Ishikawa (cell line): Measurements from ENCODE around the gene YY1.

ENCODE experiments used
- CEBPB ChIP-seq: IDR thresholded peaks from 2 replicates; pipeline ENCODE4 v1.6.1; 2012
- CREB1 ChIP-seq: IDR thresholded peaks from 2 replicates; pipeline ENCODE4 v1.6.1; 2012; ENCODE audit warnings: low read depth
- EGR1 ChIP-seq: IDR thresholded peaks from 2 replicates; pipeline ENCODE4 v1.6.1; 2012
- EP300 ChIP-seq: IDR thresholded peaks from 2 replicates; pipeline ENCODE4 v1.6.1; 2012; ENCODE audit warnings: borderline replicate concordance
- FOXM1 ChIP-seq: IDR thresholded peaks from 2 replicates; pipeline ENCODE4 v1.6.1; 2012; ENCODE audit warnings: low read depth, borderline replicate concordance
- NFIC ChIP-seq: IDR thresholded peaks from 2 replicates; pipeline ENCODE4 v1.6.1; 2012
- RAD21 ChIP-seq: IDR thresholded peaks from 2 replicates; pipeline ENCODE4 v1.6.1; 2012; ENCODE audit warnings: low read depth
- TAF1 ChIP-seq: IDR thresholded peaks from 2 replicates; pipeline ENCODE4 v1.6.1; 2012; ENCODE audit warnings: low read depth, mild to moderate bottlenecking
- TCF12 ChIP-seq: IDR thresholded peaks from 2 replicates; pipeline ENCODE4 v1.6.1; 2012; ENCODE audit warnings: low read depth
- TEAD4 ChIP-seq: IDR thresholded peaks from 2 replicates; pipeline ENCODE4 v1.6.1; 2012
- YY1 ChIP-seq: IDR thresholded peaks from 2 replicates; pipeline ENCODE4 v1.6.1; 2012; ENCODE audit warnings: low read depth
- ZBTB7A ChIP-seq: IDR thresholded peaks from 2 replicates; pipeline ENCODE4 v1.6.1; 2012; ENCODE audit warnings: low read depth
- TF ChIP-seq, protein P1 (sequence below): IDR thresholded peaks from 2 replicates; pipeline ENCODE4 v1.6.1; 2012
- TF ChIP-seq, protein P2 (sequence below): IDR thresholded peaks from 2 replicates; pipeline ENCODE4 v1.6.1; 2012
- TF ChIP-seq, protein P3 (sequence below): IDR thresholded peaks from 2 replicates; pipeline ENCODE4 v1.6.1; 2012; ENCODE audit warnings: low read depth, mild to moderate bottlenecking

YY1 gene

DNA sequence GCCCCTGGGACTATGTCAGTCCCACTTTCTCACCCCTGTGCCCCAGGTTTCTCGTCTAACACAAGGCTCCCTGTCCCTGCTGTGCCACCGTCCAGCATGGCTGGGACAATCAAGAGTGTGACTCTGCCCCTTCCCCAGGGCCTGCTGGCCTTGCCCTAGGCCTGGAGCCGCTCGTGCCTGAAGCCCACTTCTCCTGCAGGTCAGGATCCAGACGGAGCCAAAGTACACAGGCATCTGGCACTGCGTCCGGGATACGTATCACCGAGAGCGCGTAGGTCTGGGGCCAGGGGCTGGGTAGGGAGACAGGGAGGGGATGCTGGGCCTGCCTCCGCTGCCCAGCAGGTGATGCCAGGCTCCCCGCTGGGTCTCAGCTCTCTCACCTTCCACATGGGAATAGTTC, 87.0 kb downstream of the YY1 start:
- TF ChIP-seq TCF12: no peak
- TF ChIP-seq RAD21: no peak
- TF ChIP-seq, protein P1, sequence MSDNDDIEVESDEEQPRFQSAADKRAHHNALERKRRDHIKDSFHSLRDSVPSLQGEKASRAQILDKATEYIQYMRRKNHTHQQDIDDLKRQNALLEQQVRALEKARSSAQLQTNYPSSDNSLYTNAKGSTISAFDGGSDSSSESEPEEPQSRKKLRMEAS: no peak
- TF ChIP-seq, protein P2, sequence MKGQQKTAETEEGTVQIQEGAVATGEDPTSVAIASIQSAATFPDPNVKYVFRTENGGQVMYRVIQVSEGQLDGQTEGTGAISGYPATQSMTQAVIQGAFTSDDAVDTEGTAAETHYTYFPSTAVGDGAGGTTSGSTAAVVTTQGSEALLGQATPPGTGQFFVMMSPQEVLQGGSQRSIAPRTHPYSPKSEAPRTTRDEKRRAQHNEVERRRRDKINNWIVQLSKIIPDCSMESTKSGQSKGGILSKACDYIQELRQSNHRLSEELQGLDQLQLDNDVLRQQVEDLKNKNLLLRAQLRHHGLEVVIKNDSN: no peak
- no peak for TF ChIP-seq NFIC

DNA sequence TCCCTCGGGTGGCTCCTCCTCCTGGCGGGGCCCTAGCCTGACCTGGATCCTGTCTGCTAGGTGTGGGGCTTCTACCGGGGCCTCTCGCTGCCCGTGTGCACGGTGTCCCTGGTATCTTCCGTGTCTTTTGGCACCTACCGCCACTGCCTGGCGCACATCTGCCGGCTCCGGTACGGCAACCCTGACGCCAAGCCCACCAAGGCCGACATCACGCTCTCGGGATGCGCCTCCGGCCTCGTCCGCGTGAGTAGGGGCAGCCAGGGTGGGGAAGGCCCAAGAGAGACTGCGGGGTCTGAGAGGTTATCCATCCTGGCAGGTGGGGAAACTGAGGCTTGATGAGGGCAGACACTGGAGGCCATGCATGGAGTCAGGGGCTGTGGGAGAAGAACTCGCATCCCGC, 88.2 kb downstream of the YY1 start:
- TF ChIP-seq CEBPB: no peak
- TF ChIP-seq, protein P2: no peak
- TF ChIP-seq YY1: no peak
- TF ChIP-seq EP300: no peak
- no peak for TF ChIP-seq TAF1

DNA sequence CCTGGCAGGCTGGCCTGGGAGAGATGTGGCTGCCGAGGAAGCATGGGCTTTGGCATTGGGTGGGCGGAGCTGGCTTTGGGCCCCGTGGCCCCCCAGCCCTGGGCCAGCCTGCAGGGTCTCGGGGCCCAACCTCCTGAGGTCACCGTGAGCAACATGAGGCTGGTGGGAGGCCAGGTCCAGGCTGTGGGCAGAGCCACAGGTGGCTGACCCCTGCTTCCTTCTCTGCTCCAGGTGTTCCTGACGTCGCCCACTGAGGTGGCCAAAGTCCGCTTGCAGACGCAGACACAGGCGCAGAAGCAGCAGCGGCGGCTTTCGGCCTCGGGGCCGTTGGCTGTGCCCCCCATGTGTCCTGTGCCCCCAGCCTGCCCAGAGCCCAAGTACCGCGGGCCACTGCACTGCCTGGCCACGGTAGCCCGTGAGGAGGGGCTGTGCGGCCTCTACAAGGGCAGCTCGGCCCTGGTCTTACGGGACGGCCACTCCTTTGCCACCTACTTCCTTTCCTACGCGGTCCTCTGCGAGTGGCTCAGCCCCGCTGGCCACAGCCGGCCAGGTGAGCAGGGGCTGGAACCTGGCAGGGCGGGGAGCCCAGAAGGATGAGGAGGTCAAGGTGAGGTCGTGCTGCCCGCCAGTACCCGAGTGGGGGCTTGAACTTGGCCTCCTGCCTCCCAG, 89.7 kb downstream of the YY1 start:
- TF ChIP-seq ZBTB7A (no peak), RAD21 (no peak), TEAD4 (no peak), TAF1 (no peak), CREB1 (no peak), EGR1 (no peak), EP300 (no peak), NFIC (no peak), YY1 (no peak)
- TF ChIP-seq, protein P1: no peak
- TF ChIP-seq, protein P3, sequence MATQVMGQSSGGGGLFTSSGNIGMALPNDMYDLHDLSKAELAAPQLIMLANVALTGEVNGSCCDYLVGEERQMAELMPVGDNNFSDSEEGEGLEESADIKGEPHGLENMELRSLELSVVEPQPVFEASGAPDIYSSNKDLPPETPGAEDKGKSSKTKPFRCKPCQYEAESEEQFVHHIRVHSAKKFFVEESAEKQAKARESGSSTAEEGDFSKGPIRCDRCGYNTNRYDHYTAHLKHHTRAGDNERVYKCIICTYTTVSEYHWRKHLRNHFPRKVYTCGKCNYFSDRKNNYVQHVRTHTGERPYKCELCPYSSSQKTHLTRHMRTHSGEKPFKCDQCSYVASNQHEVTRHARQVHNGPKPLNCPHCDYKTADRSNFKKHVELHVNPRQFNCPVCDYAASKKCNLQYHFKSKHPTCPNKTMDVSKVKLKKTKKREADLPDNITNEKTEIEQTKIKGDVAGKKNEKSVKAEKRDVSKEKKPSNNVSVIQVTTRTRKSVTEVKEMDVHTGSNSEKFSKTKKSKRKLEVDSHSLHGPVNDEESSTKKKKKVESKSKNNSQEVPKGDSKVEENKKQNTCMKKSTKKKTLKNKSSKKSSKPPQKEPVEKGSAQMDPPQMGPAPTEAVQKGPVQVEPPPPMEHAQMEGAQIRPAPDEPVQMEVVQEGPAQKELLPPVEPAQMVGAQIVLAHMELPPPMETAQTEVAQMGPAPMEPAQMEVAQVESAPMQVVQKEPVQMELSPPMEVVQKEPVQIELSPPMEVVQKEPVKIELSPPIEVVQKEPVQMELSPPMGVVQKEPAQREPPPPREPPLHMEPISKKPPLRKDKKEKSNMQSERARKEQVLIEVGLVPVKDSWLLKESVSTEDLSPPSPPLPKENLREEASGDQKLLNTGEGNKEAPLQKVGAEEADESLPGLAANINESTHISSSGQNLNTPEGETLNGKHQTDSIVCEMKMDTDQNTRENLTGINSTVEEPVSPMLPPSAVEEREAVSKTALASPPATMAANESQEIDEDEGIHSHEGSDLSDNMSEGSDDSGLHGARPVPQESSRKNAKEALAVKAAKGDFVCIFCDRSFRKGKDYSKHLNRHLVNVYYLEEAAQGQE: no peak
- TF ChIP-seq, protein P2: no peak

DNA sequence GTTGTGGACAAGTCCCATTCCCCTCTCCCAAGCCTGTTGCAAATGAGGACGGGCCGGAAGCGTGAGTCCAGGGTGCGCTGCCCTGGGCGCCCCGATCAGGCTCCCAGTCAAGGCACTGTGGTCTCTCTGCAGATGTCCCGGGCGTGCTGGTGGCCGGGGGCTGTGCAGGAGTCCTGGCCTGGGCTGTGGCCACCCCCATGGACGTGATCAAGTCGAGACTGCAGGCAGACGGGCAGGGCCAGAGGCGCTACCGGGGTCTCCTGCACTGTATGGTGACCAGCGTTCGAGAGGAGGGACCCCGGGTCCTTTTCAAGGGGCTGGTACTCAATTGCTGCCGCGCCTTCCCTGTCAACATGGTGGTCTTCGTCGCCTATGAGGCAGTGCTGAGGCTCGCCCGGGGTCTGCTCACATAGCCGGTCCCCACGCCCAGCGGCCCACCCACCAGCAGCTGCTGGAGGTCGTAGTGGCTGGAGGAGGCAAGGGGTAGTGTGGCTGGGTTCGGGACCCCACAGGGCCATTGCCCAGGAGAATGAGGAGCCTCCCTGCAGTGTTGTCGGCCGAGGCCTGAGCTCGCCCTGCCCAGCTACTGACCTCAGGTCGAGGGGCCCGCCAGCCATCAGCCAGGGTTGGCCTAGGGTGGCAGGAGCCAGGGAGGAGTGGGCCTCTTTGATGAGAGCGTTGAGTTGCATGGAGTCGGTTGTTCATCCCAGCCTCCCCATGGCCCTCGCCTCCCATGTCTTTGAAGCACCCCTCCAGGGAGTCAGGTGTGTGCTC, 90.5 kb downstream of the YY1 start:
- no peak for TF ChIP-seq ZBTB7A
- no peak for TF ChIP-seq EP300
- no peak for TF ChIP-seq EGR1
- TF ChIP-seq YY1: no peak

DNA sequence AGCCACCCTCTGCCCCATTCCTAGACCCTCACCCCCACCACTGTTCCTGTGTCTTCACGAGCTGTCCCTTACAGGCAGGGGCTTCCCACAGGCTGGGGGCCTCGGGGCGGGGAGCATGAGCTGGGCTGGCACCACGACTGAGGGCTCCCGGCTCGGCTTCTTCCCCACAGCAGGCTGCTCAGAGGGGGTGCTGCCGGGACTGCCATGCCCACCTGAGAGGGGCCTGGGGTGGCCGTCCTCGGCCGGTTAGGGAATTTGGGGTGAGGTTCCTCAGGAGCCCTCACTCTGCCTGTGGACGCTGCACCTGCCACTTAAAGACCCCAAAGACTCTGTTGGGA, 91.0 kb downstream of the YY1 start:
- TF ChIP-seq, protein P1: no peak
- TF ChIP-seq, protein P2: no peak
- no peak for TF ChIP-seq FOXM1

DNA sequence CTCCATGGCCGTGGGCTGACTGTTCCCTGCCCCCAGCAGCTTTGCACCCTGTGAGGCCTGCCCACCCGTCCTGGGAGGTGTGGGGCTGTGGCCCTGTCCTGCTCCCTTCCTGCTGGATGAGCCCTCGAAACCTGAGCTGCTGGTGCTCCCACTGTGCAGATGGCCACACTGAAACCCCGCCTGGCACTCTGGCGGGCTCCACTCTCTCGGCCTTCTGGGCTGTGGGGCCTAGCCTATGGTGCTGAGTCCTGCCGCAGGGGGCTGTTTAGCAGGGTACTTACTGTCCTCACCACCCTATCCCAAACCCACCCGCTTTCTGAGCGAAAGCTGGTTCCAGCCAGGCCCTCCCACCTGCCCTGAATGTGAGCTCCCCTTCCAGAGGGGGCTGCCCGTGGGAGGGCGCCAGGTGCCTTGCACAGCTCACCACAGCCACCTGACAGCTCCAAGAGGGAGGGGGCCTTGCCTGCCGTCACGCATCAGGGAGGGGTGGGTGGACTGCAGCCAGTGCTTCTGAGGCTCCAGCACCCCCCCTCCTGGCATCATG, 91.5 kb downstream of the YY1 start:
- TF ChIP-seq YY1: 0 out of 2 replicates have a peak, but pooled peaks have one; percentile 8
- no peak for TF ChIP-seq RAD21

DNA sequence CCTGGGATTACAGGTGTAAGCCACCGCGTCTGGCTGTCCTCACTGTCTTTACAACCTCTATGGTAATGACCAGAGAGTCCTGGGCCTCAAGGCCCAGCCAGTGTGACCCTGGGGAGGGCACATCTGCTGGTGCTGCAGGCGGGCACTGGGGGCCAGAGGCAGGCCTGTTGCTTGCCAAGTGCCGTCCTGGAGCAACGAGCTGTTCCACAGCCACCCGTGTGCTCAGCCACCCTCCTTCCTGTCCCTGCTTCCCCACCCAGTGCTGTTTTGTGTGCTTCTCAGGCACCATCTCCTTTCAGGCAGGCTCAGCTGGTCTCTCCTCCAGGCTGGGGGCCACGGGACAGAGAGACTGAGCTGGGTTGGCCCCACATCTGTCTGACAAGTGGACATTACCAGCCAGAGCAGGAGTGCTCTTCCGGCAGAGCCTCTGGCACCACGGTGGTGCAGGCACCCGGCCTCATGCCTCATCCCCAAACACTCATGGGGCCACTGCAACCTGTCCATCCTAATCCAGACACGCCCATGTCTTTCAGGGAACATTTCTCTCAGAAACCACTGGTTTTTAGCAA, 93.2 kb downstream of the YY1 start:
- no peak for TF ChIP-seq NFIC
- TF ChIP-seq, protein P1: 0 out of 2 replicates have a peak, but pooled peaks have one; percentile 2
